ENCODE results near the gene PPP1R9B. TPM values are rescaled to one million over a fixed set of nuclear protein-coding genes. Genes with fewer than 3 reads are reported as not detected.
A peak's percentile ranks its signal among the peaks of the same experiment; 100 is the strongest.

PPP1R9B gene
- total RNA-seq, 3 donors from 2014 or later, result 70.2 to 82.2 (median 76.6) TPM

GRCh38 chr17:50100480-50100883 lies 50.0 kb downstream of the PPP1R9B start:
- Mint-ChIP-seq H3K27me3 (ENCODE audit: low read depth) (no peaks in the 10 kb centered on the region), H3K4me1 (ENCODE audit: low read depth) (peaks cover 23% of the 10 kb centered on the region)

DNA sequence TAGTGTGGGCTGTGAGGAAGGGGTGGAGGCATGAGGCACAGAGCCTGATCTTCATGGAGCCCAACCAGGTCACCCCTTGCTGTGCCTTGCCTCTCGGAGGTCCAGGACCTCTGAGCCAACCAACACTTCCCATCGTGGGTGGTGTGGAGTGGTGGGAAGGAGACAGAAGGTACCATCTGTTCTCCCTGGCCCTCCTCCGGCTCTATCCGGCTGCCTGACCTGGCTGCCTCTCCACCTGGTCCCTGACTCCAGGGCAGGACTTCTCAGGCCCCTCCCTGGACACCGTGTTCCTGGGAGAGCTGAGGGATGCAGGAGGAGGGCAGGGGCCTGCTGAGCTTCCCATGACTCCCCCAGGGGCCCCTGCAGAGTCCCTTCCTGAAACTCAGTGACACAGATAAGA lies 51.5 kb downstream of the PPP1R9B start:
- peaks cover 29% of the 10 kb centered on the region for H3K4me1 Mint-ChIP-seq (ENCODE audit: low read depth)
- no peaks in the 10 kb centered on the region for H3K9me3 Mint-ChIP-seq
- no peak overlapping the region for H3K4me3 Mint-ChIP-seq
- no peak for DNase-seq
- no peaks in the 10 kb centered on the region for H3K27me3 Mint-ChIP-seq (ENCODE audit: low read depth)
- no peak for ATAC-seq
- peaks cover 3% of the 10 kb centered on the region for H3K36me3 Mint-ChIP-seq (ENCODE audit: insufficient read depth)

More at GRCh38 chr17:50100480-50100883, 50.0 kb downstream of the PPP1R9B start:
- H3K4me3 Mint-ChIP-seq, result no peak overlapping the region
- DNase-seq, result no peak
- H3K9me3 Mint-ChIP-seq, result no peaks in the 10 kb centered on the region
- no peak for ATAC-seq
- peaks cover 5% of the 10 kb centered on the region for H3K36me3 Mint-ChIP-seq (ENCODE audit: insufficient read depth)

DNA sequence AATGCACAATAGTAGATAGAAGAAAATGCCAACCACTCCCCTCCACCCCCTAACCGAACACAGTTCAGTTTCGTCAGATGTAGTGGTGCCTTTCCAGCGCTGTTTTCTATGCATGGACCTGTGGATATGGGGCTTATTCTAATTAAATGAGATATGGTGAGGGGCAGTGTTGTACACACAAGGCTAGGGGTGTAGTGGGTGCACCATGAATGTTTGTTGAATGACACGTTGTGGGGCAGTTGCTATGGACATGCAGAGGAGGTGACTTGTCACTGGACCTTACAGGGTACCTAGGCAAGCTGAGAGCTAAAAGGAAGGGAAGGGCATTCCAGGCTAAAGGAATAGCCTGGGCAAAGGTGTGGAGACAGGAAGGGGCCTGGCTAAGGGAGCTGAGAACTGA lies 51.9 kb downstream of the PPP1R9B start:
- Mint-ChIP-seq H3K4me3 (no peak overlapping the region), H3K36me3 (ENCODE audit: insufficient read depth) (peaks cover 3% of the 10 kb centered on the region), H3K9me3 (no peaks in the 10 kb centered on the region), H3K27me3 (ENCODE audit: low read depth) (no peaks in the 10 kb centered on the region), H3K4me1 (ENCODE audit: low read depth) (peaks cover 29% of the 10 kb centered on the region)
- ATAC-seq (no peak), DNase-seq (no peak)

- Mint-ChIP-seq H3K4me1 (ENCODE audit: low read depth) (peaks cover 29% of the 10 kb centered on the region), H3K27me3 (ENCODE audit: low read depth) (no peaks in the 10 kb centered on the region), H3K36me3 (ENCODE audit: insufficient read depth) (peaks cover 3% of the 10 kb centered on the region), H3K4me3 (no peak overlapping the region), H3K9me3 (no peaks in the 10 kb centered on the region)
- DNase-seq, result no peak
- no peak for ATAC-seq
Measured at GRCh38 chr17:50097926-50098325, 52.6 kb downstream of the PPP1R9B start.

DNA sequence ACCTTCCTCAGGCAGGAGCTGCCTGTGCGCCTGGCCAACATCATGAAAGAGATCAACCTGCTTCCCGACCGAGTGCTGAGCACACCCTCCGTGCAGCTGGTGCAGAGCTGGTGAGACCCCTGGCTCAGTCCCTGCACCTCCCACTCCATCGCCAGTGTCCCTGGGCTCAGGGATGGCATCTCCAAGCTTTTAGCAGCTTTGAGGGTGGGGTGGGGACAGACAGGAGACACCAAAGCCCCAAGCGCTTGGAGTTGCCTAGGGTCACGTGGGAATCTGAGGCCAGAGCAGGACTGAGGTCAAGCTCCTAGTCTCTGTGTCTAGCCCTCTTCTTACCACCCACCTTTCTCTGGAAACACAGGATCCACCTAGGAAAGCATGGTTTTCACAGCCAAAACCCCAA lies 53.0 kb downstream of the PPP1R9B start:
- Mint-ChIP-seq H3K27me3 (ENCODE audit: low read depth) (no peaks in the 10 kb centered on the region), H3K4me1 (ENCODE audit: low read depth) (peaks cover 29% of the 10 kb centered on the region), H3K9me3 (no peaks in the 10 kb centered on the region), H3K36me3 (ENCODE audit: insufficient read depth) (peaks cover 3% of the 10 kb centered on the region), H3K4me3 (no peak overlapping the region)
- DNase-seq (no peak), ATAC-seq (no peak)

- Mint-ChIP-seq H3K9me3 (no peaks in the 10 kb centered on the region), H3K4me3 (no peak overlapping the region), H3K36me3 (ENCODE audit: insufficient read depth) (peaks cover 3% of the 10 kb centered on the region), H3K27me3 (ENCODE audit: low read depth) (no peaks in the 10 kb centered on the region), H3K4me1 (ENCODE audit: low read depth) (peaks cover 29% of the 10 kb centered on the region)
- DNase-seq (no peak), ATAC-seq (no peak)
Measured at GRCh38 chr17:50096758-50097157, 53.7 kb downstream of the PPP1R9B start.

DNA sequence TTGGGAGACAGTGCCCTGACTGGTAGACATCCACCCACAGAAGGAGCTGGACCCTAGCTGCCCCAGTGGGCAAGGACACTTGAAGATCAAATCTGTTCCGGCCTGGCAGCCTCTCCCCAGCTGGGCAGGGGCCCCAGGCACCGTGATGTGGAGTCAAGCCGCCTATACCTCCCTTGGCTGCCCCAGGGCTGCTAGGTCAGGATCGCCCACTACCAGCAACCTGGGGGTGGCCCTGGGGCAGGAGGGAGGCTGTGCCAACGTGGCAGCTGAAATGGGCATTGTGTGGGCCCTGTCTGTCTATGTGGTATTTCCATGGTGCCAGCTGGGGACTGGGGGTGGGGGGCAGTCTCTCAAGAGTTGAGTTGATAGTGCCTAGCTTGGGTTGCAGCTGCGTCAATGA lies 54.4 kb downstream of the PPP1R9B start:
- peaks cover 29% of the 10 kb centered on the region for H3K4me1 Mint-ChIP-seq (ENCODE audit: low read depth)
- ATAC-seq (no peak), DNase-seq (no peak)
- H3K27me3 Mint-ChIP-seq (ENCODE audit: low read depth), result no peaks in the 10 kb centered on the region
- peak overlapping the region; percentile 93 for H3K4me3 Mint-ChIP-seq
- H3K9me3 Mint-ChIP-seq, result no peaks in the 10 kb centered on the region
- H3K36me3 Mint-ChIP-seq (ENCODE audit: insufficient read depth), result peaks cover 3% of the 10 kb centered on the region

DNA sequence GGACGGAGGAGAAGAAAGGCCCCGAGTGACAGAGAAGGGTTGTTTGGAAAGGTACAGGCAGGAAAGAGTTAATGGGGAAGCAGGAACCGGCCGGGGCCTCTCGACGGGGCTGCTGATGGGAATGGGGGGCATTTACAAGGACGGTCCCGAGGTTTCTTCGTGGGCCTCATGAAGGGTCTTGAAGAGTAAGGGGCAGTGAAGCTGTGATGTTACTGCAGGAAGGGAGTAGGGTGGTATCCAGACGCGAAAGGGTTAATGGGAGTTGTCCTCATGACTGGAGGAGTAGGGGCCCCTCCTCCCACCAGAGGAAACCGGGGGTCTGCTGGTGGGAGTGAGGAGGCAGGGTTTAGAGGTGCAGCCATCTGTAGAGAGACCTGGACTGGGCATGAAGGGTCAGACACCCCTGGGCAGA lies 54.8 kb downstream of the PPP1R9B start:
- peaks cover 29% of the 10 kb centered on the region for H3K4me1 Mint-ChIP-seq (ENCODE audit: low read depth)
- H3K36me3 Mint-ChIP-seq (ENCODE audit: insufficient read depth), result peaks cover 3% of the 10 kb centered on the region
- peak overlapping the region; percentile 93 for H3K4me3 Mint-ChIP-seq

DNA sequence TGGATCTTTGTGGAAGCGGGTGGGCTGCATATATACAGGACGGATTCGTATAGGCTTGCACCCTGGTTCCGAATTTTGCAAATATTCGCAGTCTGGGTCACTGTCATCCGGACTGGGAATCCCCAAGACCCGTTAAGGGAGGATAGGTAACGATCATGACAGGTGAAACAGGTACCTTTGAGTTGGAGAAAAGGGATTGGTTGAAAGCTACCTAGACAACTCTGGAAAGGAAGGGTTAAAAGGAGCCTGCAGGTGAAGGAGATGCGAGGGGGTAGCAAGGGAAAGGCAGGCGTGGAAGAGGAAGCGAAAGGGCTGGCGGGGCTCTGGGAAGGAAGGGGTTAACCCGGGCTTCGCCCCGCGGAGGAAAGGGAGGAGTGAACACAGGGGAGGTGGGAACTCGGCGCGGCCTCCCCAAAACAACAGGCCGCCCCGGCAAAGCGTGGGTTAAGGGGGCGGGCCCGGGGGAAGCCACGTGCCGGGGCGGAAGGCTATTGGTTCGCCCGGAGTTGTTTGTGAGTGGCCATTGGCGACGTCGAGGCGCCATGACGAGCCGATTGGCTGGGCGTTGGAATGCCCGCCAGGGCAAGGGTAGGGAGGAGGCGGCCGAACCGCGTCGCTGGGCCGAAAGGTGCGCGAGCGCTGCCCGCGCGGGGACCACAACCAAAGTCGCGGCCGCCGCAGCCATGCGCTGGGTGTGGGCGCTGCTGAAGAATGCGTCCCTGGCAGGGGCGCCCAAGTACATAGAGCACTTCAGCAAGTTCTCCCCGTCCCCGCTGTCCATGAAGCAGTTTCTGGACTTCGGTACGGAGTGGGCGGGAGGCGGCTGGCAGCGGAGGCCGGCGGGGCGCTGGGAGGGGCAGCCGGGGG lies 55.5 kb downstream of the PPP1R9B start, which contains the start of gene PDK2:
Gene PDK2 (plus strand): TSS at position 599 of the 867 bp plus-strand sequence. CDS start 85 bp downstream, at position 684.
- DNase-seq, result peak; percentile 94
- ATAC-seq, result peak; percentile 93 to 96
- peak within 1 kb of the TSS; percentile 93 for H3K4me3 Mint-ChIP-seq
- no peaks in the 10 kb centered on the region for H3K27me3 Mint-ChIP-seq (ENCODE audit: low read depth)
- peaks cover 27% of the 10 kb centered on the region for H3K4me1 Mint-ChIP-seq (ENCODE audit: low read depth)
- H3K36me3 Mint-ChIP-seq (ENCODE audit: insufficient read depth), result peaks cover 3% of the 10 kb centered on the region
- no peaks in the 10 kb centered on the region for H3K9me3 Mint-ChIP-seq

More for the DNA sequence above, 54.8 kb downstream of the PPP1R9B start:
- Mint-ChIP-seq H3K27me3 (ENCODE audit: low read depth) (no peaks in the 10 kb centered on the region), H3K9me3 (no peaks in the 10 kb centered on the region)
- no peak for ATAC-seq
- DNase-seq, result no peak

- H3K4me3 Mint-ChIP-seq, result peak overlapping the region; percentile 93
- no peaks in the 10 kb centered on the region for H3K9me3 Mint-ChIP-seq
- no peaks in the 10 kb centered on the region for H3K27me3 Mint-ChIP-seq (ENCODE audit: low read depth)
- DNase-seq (peak; percentile 91), ATAC-seq (peak; percentile 49 to 57)
- peaks cover 3% of the 10 kb centered on the region for H3K36me3 Mint-ChIP-seq (ENCODE audit: insufficient read depth)
- H3K4me1 Mint-ChIP-seq (ENCODE audit: low read depth), result peaks cover 24% of the 10 kb centered on the region
Measured at GRCh38 chr17:50094243-50094752, 56.2 kb downstream of the PPP1R9B start.

GRCh38 chr17:50093807-50094206 lies 56.7 kb downstream of the PPP1R9B start:
- no peak for DNase-seq
- peak overlapping the region; percentile 93 for H3K4me3 Mint-ChIP-seq

DNA sequence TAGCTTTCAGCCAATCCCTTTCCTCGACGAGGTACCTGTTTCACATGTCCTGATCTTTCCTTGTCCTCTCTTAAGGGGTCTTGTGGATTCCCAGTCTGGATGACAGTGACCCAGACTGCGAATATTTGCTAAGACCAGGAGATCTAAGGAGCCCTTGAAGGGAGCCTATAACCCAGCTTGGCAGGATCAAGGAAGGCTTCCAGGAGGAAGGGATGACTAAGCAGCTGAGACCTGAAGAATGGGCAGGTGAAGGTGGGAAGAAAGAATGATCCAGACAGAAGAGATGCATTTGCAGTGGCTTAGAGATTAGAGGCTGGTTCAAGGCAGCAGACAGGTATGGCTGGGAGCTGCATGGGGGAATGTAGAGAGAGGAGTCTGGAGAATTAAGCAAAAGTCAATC lies 57.2 kb downstream of the PPP1R9B start:
- Mint-ChIP-seq H3K27me3 (ENCODE audit: low read depth) (no peaks in the 10 kb centered on the region), H3K4me1 (ENCODE audit: low read depth) (peaks cover 24% of the 10 kb centered on the region), H3K36me3 (ENCODE audit: insufficient read depth) (no peaks in the 10 kb centered on the region), H3K4me3 (no peak overlapping the region), H3K9me3 (no peaks in the 10 kb centered on the region)
- DNase-seq, result no peak
- ATAC-seq, result no peak

More at GRCh38 chr17:50093807-50094206, 56.7 kb downstream of the PPP1R9B start:
- no peaks in the 10 kb centered on the region for H3K27me3 Mint-ChIP-seq (ENCODE audit: low read depth)
- peaks cover 3% of the 10 kb centered on the region for H3K36me3 Mint-ChIP-seq (ENCODE audit: insufficient read depth)
- H3K9me3 Mint-ChIP-seq, result no peaks in the 10 kb centered on the region
- no peak for ATAC-seq
- peaks cover 24% of the 10 kb centered on the region for H3K4me1 Mint-ChIP-seq (ENCODE audit: low read depth)

GRCh38 chr17:50091918-50092285 lies 58.6 kb downstream of the PPP1R9B start:
- H3K27me3 Mint-ChIP-seq (ENCODE audit: low read depth), result no peaks in the 10 kb centered on the region
- no peak for ATAC-seq
- no peak overlapping the region for H3K4me3 Mint-ChIP-seq
- H3K36me3 Mint-ChIP-seq (ENCODE audit: insufficient read depth), result no peaks in the 10 kb centered on the region
- DNase-seq, result no peak
- H3K4me1 Mint-ChIP-seq (ENCODE audit: low read depth), result peaks cover 19% of the 10 kb centered on the region
- no peaks in the 10 kb centered on the region for H3K9me3 Mint-ChIP-seq

DNA sequence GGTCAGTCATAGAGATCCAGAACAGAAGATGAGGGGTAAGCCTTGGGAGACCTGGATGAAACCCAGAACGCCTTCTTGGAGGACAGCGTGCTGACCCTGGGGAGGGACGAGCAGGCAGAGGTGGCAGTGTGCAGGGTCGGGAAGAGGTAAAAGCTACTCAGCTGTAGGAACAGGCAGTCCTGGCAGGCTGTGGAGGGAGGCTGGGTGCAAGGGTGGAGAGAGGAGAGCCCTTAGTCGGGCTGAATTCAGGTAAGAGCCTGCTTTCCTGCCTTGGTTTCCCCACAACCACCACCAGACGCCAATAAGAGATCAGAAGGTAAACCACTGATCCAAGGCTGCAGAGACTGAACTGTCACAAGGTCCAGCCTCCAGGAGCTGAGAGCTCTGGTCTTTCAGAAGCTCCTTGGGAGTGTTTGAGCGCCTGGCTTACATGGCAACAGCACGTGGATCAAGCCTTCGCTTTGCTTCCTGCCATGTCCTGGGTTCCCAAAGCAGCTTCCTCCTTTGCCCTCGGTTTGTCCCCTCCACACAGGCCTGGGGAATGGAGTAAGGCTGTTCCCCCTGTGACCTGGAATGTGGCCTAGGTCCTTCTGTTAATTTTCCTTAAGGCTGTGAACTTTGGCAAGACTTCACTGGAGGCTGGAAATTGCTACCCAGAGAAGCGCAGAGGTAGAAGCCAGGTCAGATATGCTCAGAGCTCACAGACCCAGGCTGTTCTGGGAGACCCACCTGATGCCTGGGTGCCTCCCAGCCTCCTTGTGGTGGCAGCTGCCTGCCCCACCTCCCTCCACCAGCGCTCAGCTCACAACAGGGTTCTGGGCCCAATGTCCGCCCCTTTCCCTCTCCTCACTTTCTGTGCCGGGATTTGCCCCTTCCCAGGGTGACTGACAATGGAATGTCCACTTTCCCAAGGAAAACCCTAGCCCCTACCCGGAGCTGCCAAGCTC lies 59.2 kb downstream of the PPP1R9B start:
- Mint-ChIP-seq H3K27me3 (ENCODE audit: low read depth) (no peaks in the 10 kb centered on the region), H3K36me3 (ENCODE audit: insufficient read depth) (no peaks in the 10 kb centered on the region), H3K4me3 (no peak overlapping the region), H3K9me3 (no peaks in the 10 kb centered on the region), H3K4me1 (ENCODE audit: low read depth) (peaks cover 14% of the 10 kb centered on the region)
- DNase-seq (no peak), ATAC-seq (no peak)

All from activated T-cell treated with anti-CD3 and anti-CD28 coated beads, Interleukin-2, amount 50 U/mL, for 4 hours (primary cell).